RWPE1 (cell line): ENCODE measurements around the gene MIPOL1.

Experiments
- CTCF ChIA-PET: fragments of 350-600 bp; sonication (Branson Sonifier 250); formaldehyde crosslinking; extraction: SDS; loops from one replicate; lab custom pipeline; 2021; lab: Yijun Ruan, JAX
- POLR2A ChIA-PET: fragments of 400-600 bp; formaldehyde crosslinking; extraction: SDS; loops from one replicate; lab custom pipeline; 2020; ENCODE audit warnings: antibody characterized with exemption; ENCODE audit not compliant: low non-redundant PET; lab: Yijun Ruan, JAX
- DNase-seq: peaks from one replicate; pipeline ENCODE4 v3.0.0; 2012; ENCODE audit warnings: low spot score
- H3K27ac ChIP-seq: fragments of 450-650 bp; 2 replicates; pipeline ENCODE4 v1.5.1; 2017
- TF ChIP-seq, protein P1 (sequence below): fragments of 450-650 bp; conservative IDR thresholded peaks from 2 replicates; pipeline ENCODE4 v1.5.1; 2017; ENCODE audit warnings: low read depth, mild to moderate bottlenecking

The MIPOL1 gene

GRCh38 chr14:37587881-37588666 is 390.3 kb downstream of the MIPOL1 start:
- DNase-seq, result no peak
- H3K27ac ChIP-seq, result no peak overlapping the region
- CTCF ChIA-PET, result interaction anchor here (0.8 kb wide), 1 partner anchor 358 kb away, joined by 3 read pairs; no protein-coding TSS in a partner anchor
- TF ChIP-seq, protein P1, sequence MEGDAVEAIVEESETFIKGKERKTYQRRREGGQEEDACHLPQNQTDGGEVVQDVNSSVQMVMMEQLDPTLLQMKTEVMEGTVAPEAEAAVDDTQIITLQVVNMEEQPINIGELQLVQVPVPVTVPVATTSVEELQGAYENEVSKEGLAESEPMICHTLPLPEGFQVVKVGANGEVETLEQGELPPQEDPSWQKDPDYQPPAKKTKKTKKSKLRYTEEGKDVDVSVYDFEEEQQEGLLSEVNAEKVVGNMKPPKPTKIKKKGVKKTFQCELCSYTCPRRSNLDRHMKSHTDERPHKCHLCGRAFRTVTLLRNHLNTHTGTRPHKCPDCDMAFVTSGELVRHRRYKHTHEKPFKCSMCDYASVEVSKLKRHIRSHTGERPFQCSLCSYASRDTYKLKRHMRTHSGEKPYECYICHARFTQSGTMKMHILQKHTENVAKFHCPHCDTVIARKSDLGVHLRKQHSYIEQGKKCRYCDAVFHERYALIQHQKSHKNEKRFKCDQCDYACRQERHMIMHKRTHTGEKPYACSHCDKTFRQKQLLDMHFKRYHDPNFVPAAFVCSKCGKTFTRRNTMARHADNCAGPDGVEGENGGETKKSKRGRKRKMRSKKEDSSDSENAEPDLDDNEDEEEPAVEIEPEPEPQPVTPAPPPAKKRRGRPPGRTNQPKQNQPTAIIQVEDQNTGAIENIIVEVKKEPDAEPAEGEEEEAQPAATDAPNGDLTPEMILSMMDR, result no peak
- POLR2A ChIA-PET, result no interaction called here

- TF ChIP-seq, protein P1, result no peak
- no peak overlapping the region for H3K27ac ChIP-seq
- no peak for DNase-seq
- ChIA-PET CTCF (interaction anchor here (0.8 kb wide), 1 partner anchor 358 kb away, joined by 3 read pairs; no protein-coding TSS in a partner anchor), POLR2A (no interaction called here)
Measured at GRCh38 chr14:37588667-37588955, 390.9 kb downstream of the MIPOL1 start.

DNA sequence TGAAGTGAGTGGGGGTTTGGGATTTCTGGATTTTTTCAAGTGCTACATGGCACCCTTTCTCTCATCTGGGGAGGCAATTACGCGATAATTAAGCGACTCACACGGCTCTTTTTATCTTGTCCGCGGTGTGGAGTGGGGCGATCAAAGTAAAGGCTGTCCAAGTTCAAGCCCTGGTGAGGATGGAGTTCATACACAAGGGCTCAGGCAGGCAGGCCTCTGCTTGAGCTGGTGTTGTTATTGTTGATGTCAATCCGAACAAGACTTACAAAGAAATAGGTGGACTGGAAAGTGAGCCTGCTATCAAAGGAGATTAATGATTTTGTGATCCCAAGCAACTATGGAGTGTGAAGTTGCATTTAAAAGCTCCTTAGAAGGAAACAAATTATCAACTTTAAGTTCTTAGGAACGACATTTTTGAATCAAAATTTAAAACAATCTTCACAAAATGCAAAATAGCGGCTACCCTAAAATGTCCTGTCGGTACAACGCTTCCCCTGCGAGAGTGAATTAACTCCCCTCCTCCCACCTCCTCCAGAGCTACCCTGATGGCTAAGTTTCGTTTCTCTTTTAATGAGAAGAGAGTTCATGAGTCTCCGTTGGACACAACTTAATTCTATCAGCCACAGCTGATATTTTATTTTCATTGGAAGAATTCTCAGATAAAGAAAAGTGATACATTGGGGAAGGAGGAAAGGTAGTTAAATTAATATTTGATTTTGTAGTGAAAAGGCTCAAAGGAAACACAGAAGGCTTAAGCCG is 391.4 kb downstream of the MIPOL1 start:
- H3K27ac ChIP-seq, result no peak overlapping the region
- TF ChIP-seq, protein P1, result no peak
- ChIA-PET CTCF (interaction anchor here (0.5 to 0.8 kb wide), 4 partner anchors 153 to 359 kb away, joined by 3 to 4 read pairs (median 3); no protein-coding TSS in a partner anchor), POLR2A (no interaction called here)
- no peak for DNase-seq

DNA sequence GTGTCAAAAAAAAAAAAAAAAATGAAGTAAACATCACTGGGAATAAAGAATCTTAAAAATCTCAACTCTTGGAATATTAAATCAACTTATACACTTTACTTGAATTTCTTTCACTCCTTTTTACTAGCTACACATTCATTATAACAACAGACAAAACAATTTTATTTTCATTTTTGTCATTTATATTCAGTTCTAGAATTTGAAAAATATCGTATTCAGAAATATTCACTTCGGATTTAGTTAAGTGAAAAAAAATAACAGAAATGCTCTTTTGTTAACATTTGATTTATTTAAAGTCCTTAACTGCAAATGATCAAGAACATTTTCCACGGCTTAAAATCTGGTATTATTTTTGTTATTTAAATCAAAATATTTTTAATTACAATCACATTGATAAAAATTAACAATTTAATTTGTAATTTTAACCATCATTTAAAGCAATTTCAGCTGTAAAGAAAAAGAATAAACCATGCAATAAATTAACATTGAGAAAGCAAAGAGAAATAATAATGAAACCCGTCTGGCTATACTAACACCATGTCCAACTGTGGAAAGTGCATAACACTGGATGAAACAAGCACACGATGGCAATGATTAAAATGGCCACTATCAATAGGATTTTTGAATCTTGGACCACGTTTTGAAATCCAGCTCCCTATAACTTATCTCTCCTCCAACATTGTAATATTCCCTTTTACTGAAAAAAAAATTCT is 392.1 kb downstream of the MIPOL1 start:
- TF ChIP-seq, protein P1, result no peak
- DNase-seq, result no peak
- POLR2A ChIA-PET, result no interaction called here
- CTCF ChIA-PET, result interaction anchor here (0.6 to 0.7 kb wide), 4 partner anchors 152 to 1464 kb away, joined by 3 to 6 read pairs (median 4); no protein-coding TSS in a partner anchor
- H3K27ac ChIP-seq, result no peak overlapping the region

GRCh38 chr14:37590428-37591139 is 392.8 kb downstream of the MIPOL1 start:
- ChIA-PET CTCF (interaction anchor here (0.6 to 1.2 kb wide), 3 partner anchors 339 to 1465 kb away, joined by 3 to 6 read pairs (median 4); no protein-coding TSS in a partner anchor), POLR2A (no interaction called here)
- TF ChIP-seq, protein P1, result no peak
- DNase-seq, result no peak
- no peak overlapping the region for H3K27ac ChIP-seq
